ENCODE measurements around the gene DYDC2. TPM values are rescaled to one million over a fixed set of nuclear protein-coding genes. Genes with fewer than 3 reads are reported as not detected.
A peak's percentile ranks its signal among the peaks of the same experiment; 100 is the strongest.

DYDC2 gene
- total RNA-seq, 1 donor from 2014 or later = 5.8 TPM

DNA sequence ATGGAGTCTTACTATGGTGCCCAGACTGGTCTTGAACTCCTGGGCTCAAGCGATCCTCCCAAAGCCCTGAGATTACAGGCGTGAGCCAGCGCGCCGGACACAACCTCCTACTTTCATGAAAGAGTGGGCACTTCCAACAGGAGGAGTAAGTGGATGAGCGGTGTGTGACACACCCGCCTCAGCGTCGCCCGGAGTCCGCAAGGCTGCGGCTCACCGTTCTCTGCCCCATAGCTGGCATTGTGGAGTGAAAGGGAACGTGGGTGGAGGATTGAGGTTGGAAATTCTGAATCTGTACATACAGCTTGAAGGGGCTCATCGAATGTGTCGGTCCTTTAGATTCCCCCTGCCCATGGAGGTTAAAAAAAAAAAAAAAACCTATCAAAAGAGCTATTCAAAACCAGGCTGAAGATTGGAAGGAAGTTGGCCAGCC, 51.2 kb downstream of the DYDC2 start:
- Histone ChIP-seq H3K36me3 (no peaks in the 10 kb centered on the region), H3K27me3 (peaks cover 12% of the 10 kb centered on the region), H3K4me3 (peak overlapping the region; percentile 63), H3K4me1 (peaks cover 51% of the 10 kb centered on the region), H4K20me1 (ENCODE audit: low read depth) (peaks cover 39% of the 10 kb centered on the region), H3K9me3 (ENCODE audit: low read depth) (no peaks in the 10 kb centered on the region), H3K4me2 (peak overlapping the region; percentile 95), H3K9ac (no peak overlapping the region), H3F3A (ENCODE audit: low read depth) (peaks cover 7% of the 10 kb centered on the region), H2AFZ (replicated peaks) (peak overlapping the region; percentile 94), H3K79me2 (ENCODE audit: low read depth) (peaks cover 44% of the 10 kb centered on the region), H3K27ac (no peak overlapping the region)
- Mint-ChIP-seq H3K36me3 (peaks cover 16% of the 10 kb centered on the region), H3K4me1 (peaks cover 52% of the 10 kb centered on the region), H3K4me3 (peak overlapping the region; percentile 88), H3K27me3 (ENCODE audit: insufficient read depth, low read depth) (peaks cover 6% of the 10 kb centered on the region), H3K9me3 (no peaks in the 10 kb centered on the region), H3K27ac (peak overlapping the region; percentile 89)
- DNase-seq (ENCODE audit: low spot score) = peak; percentile 46
- TF ChIP-seq, protein P1, sequence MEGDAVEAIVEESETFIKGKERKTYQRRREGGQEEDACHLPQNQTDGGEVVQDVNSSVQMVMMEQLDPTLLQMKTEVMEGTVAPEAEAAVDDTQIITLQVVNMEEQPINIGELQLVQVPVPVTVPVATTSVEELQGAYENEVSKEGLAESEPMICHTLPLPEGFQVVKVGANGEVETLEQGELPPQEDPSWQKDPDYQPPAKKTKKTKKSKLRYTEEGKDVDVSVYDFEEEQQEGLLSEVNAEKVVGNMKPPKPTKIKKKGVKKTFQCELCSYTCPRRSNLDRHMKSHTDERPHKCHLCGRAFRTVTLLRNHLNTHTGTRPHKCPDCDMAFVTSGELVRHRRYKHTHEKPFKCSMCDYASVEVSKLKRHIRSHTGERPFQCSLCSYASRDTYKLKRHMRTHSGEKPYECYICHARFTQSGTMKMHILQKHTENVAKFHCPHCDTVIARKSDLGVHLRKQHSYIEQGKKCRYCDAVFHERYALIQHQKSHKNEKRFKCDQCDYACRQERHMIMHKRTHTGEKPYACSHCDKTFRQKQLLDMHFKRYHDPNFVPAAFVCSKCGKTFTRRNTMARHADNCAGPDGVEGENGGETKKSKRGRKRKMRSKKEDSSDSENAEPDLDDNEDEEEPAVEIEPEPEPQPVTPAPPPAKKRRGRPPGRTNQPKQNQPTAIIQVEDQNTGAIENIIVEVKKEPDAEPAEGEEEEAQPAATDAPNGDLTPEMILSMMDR (IDR thresholded peaks at IDR 0.05) = no peak
- TF ChIP-seq EZH2 (IDR thresholded peaks at IDR 0.05) = no peak
- TF ChIP-seq EZH2phosphoT487 (IDR thresholded peaks at IDR 0.05) = no peak

DNA sequence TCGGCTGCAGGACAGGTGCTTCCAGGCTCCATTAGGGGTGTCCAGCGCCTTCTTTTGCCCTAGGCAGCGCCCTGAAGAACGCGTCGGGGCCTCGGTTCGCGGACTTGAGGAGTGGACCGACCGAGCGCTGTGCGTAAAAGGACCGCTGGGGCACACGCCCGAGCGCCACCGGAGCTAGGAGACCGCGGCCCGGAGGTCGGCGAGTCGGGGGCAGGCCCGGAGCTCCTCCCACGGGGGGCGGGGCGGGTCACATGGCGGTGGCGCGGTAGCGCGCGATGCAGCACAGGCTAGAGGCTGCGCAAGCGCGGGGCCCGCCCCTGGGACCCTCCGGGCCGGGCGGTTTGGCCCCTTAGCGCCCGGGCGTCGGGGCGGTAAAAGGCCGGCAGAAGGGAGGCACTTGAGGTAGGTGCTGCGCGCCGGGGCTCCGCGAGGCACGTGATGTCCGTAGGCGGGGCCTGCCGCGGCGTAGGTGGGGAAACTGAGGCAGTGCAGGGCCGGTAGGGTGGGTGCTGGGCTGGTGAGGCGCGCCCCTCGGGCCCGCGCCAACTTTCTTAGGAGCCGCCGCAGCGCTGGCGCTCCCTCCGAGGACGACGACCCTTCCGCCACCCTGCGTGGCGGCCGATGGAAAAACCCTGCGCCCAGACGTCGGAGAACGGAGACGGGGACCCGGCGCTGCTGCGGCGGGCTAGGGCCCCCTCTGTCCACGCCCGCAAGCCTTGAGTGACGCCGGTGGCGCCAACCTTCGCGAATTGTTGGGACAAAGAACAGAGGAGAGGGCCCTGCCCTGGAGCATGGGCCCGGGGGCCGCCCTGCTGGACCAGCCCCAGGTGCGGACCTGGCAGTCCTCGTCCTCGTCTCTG, 51.9 kb downstream of the DYDC2 start, which contains the start of gene PRXL2A:
Gene PRXL2A, plus strand, starts transcription at position 310 of the 860 bp plus-strand sequence. CDS start 11,917 bp downstream, outside the sequence.
- Mint-ChIP-seq H3K27ac (peak within 1 kb of the TSS; percentile 89), H3K9me3 (no peaks in the 10 kb centered on the region), H3K36me3 (peaks cover 16% of the 10 kb centered on the region), H3K27me3 (ENCODE audit: insufficient read depth, low read depth) (peaks cover 6% of the 10 kb centered on the region), H3K4me1 (peaks cover 58% of the 10 kb centered on the region), H3K4me3 (peak within 1 kb of the TSS; percentile 88)
- Histone ChIP-seq H3K9me3 (ENCODE audit: low read depth) (no peaks in the 10 kb centered on the region), H3F3A (ENCODE audit: low read depth) (peaks cover 7% of the 10 kb centered on the region), H3K36me3 (no peaks in the 10 kb centered on the region), H3K4me3 (peak within 1 kb of the TSS; percentile 63), H2AFZ (replicated peaks) (peak within 1 kb of the TSS; percentile 94), H3K79me2 (ENCODE audit: low read depth) (peaks cover 50% of the 10 kb centered on the region), H4K20me1 (ENCODE audit: low read depth) (peaks cover 45% of the 10 kb centered on the region), H3K4me1 (peaks cover 57% of the 10 kb centered on the region), H3K9ac (peak within 1 kb of the TSS; percentile 34), H3K27me3 (peaks cover 12% of the 10 kb centered on the region), H3K27ac (no peak within 1 kb of the TSS), H3K4me2 (peak within 1 kb of the TSS; percentile 95)
- TF ChIP-seq EZH2 (IDR thresholded peaks at IDR 0.05) (no peak), EZH2phosphoT487 (IDR thresholded peaks at IDR 0.05) (no peak)
- TF ChIP-seq, protein P1 (IDR thresholded peaks at IDR 0.05) = peak; percentile 17
- DNase-seq (ENCODE audit: low spot score) = peak; percentile 96

DNA sequence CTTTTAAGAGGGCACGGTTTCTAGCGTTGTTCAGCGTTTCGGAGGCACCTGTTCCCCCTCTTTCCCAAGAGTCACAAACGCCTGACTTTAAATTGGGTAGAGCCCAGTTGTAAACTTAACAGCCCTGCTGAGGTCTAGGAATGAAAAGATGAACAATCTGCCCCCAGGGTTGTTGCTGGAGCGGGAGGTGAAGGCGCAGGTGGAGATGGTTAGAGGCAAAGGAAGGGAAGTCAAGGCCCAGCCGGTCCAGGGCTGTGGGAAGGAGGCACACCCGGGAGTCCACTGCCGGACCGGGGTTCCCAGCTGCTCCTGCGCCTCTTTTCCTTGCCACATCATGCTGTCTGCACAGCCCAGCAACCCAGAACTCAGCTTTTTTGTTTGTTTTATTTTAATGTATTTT, 52.5 kb downstream of the DYDC2 start:
- TF ChIP-seq, protein P1 (IDR thresholded peaks at IDR 0.05) = no peak
- TF ChIP-seq EZH2phosphoT487 (IDR thresholded peaks at IDR 0.05) (no peak), EZH2 (IDR thresholded peaks at IDR 0.05) (no peak)
- H3K27ac ChIP-seq = no peak overlapping the region
- no peak for DNase-seq (ENCODE audit: low spot score)
- no peaks in the 10 kb centered on the region for H3K36me3 ChIP-seq
- H3K4me3 ChIP-seq = peak overlapping the region; percentile 63
- peaks cover 12% of the 10 kb centered on the region for H3K27me3 ChIP-seq
- peak overlapping the region; percentile 88 for H3K4me3 Mint-ChIP-seq
- H3K79me2 ChIP-seq (ENCODE audit: low read depth) = peaks cover 57% of the 10 kb centered on the region
- peak overlapping the region; percentile 95 for H3K4me2 ChIP-seq
- H3K4me1 Mint-ChIP-seq = peaks cover 64% of the 10 kb centered on the region
- peaks cover 6% of the 10 kb centered on the region for H3K27me3 Mint-ChIP-seq (ENCODE audit: insufficient read depth, low read depth)
- peaks cover 22% of the 10 kb centered on the region for H3K36me3 Mint-ChIP-seq
- peak overlapping the region; percentile 94 for H2AFZ ChIP-seq (replicated peaks)
- H3K27ac Mint-ChIP-seq = no peak overlapping the region
- H3K9me3 ChIP-seq (ENCODE audit: low read depth) = no peaks in the 10 kb centered on the region
- peaks cover 52% of the 10 kb centered on the region for H4K20me1 ChIP-seq (ENCODE audit: low read depth)
- H3K4me1 ChIP-seq = peaks cover 64% of the 10 kb centered on the region
- H3F3A ChIP-seq (ENCODE audit: low read depth) = peaks cover 7% of the 10 kb centered on the region
- H3K9ac ChIP-seq = peak overlapping the region; percentile 34
- H3K9me3 Mint-ChIP-seq = no peaks in the 10 kb centered on the region

Data from neural progenitor cell (in vitro differentiated cells).